GM18873 (cell line): ENCODE measurements around the gene LY86.
A peak's percentile ranks its signal among the peaks of the same experiment; 100 is the strongest.
"Not testable (repeated sequence)": the region's sequence is repeated elsewhere in the genome, so short reads cannot be mapped to it uniquely, and the experiment has no call there.

Source experiments
- ATAC-seq: cut with Tn5 transposase; IDR thresholded peaks from one replicate; pipeline ENCODE4 v1.9.1; 2021; ENCODE audit warnings: mild to moderate bottlenecking, moderate library complexity, moderate number of reproducible peaks; ENCODE audit not compliant: unreplicated experiment, low FRiP score

LY86 gene

GRCh38 chr6:6595025-6595424, 6.5 kb downstream of the LY86 start:
- ATAC-seq, result no peak

GRCh38 chr6:6595952-6596351, 7.4 kb downstream of the LY86 start:
- no peak for ATAC-seq

- no peak for ATAC-seq
These were observed 8.2 kb downstream of the LY86 start for GRCh38 chr6:6596529-6597328.

- ATAC-seq, result no peak
These were observed 9.2 kb downstream of the LY86 start for GRCh38 chr6:6597682-6598081.

- ATAC-seq, result no peak
These were observed 11.0 kb downstream of the LY86 start for GRCh38 chr6:6599468-6599873.

GRCh38 chr6:6600875-6601274, 12.4 kb downstream of the LY86 start:
- no peak for ATAC-seq

GRCh38 chr6:6602262-6602661, 13.7 kb downstream of the LY86 start:
- no peak for ATAC-seq

- ATAC-seq, result no peak
These were observed 14.8 kb downstream of the LY86 start for GRCh38 chr6:6603317-6603716.

- ATAC-seq, result no peak
These were observed 15.5 kb downstream of the LY86 start for GRCh38 chr6:6604015-6604414.

GRCh38 chr6:6604566-6604965, 16.0 kb downstream of the LY86 start:
- ATAC-seq, result no peak

- no peak for ATAC-seq
These were observed 17.4 kb downstream of the LY86 start for GRCh38 chr6:6605873-6606272.

- ATAC-seq, result not testable (repeated sequence)
These were observed 18.0 kb downstream of the LY86 start for GRCh38 chr6:6606391-6607030.

GRCh38 chr6:6609450-6609849, 20.9 kb downstream of the LY86 start:
- ATAC-seq, result no peak

GRCh38 chr6:6610031-6610591, 21.6 kb downstream of the LY86 start:
- peak; percentile 88 for ATAC-seq

GRCh38 chr6:6611486-6611885, 23.0 kb downstream of the LY86 start:
- ATAC-seq, result no peak

GRCh38 chr6:6612308-6612707, 23.8 kb downstream of the LY86 start:
- ATAC-seq, result no peak

- ATAC-seq, result not testable (repeated sequence)
These were observed 24.7 kb downstream of the LY86 start for GRCh38 chr6:6613103-6613718.

GRCh38 chr6:6614096-6614982, 25.8 kb downstream of the LY86 start:
- ATAC-seq, result no peak

- ATAC-seq, result no peak
These were observed 26.4 kb downstream of the LY86 start for GRCh38 chr6:6614983-6615349.

GRCh38 chr6:6616656-6617055, 28.1 kb downstream of the LY86 start:
- ATAC-seq, result no peak
